Esophagus squamous epithelium (tissue), 5 donors: ENCODE data around the gene MINDY2. TPM values are rescaled to one million over a fixed set of nuclear protein-coding genes. Genes with fewer than 3 reads are reported as not detected.

ENCODE experiments used
- DNase-seq: peaks from one replicate; lab custom pipeline; 2025; lab: John Stamatoyannopoulos, UW
- H3K27ac ChIP-seq, 4 donors: fragments of 200-600 bp; sonication (generic); one replicate each; pipeline ENCODE4 v1.5.1; 2016 to 2019; ENCODE audit warnings: mild to moderate bottlenecking in 1 of 4
- H3K27me3 ChIP-seq, 4 donors: fragments of 200-600 bp; sonication (generic); 1 replicate in 3 of 4; 2 replicates in 1 of 4; pipeline versions ENCODE4 v1.5.1 to v1.6.0; 2017 to 2021; ENCODE audit warnings: antibody characterized with exemption in 1 of 4
- H3K36me3 ChIP-seq, 3 donors: fragments of 200-600 bp; sonication (generic); one replicate each; pipeline ENCODE4 v1.5.1; 2016 to 2019
- H3K4me1 ChIP-seq, 3 donors: fragments of 200-600 bp; sonication (generic); one replicate each; pipeline ENCODE4 v1.5.1; 2017 to 2019
- H3K4me3 ChIP-seq, 4 donors: fragments of 200-600 bp; sonication (generic); 1 replicate in 3 of 4; 2 replicates in 1 of 4; pipeline ENCODE4 v1.5.1; 2016 to 2019; ENCODE audit warnings: mild to moderate bottlenecking in 2 of 4, moderate library complexity in 1 of 4
- H3K9me3 ChIP-seq, 3 donors: fragments of 200-600 bp; sonication (generic); one replicate each; pipeline ENCODE4 v1.5.1; 2016 to 2019
- CTCF ChIP-seq, 6 experiments: fragments of 450-650 bp in 4 of 6; fragments of 200-600 bp in 2 of 6; sonication (generic) in 2 of 6; IDR thresholded peaks; one replicate each; pipeline ENCODE4 v1.5.1; 2016 to 2019; ENCODE audit warnings: antibody characterized with exemption in 6 of 6, mild to moderate bottlenecking in 4 of 6, moderate library complexity in 4 of 6
- POLR2A ChIP-seq, 4 donors: fragments of 450-650 bp; IDR thresholded peaks; one replicate each; pipeline ENCODE4 v1.6.1; 2017; ENCODE audit warnings: antibody characterized with exemption in 4 of 4, mild to moderate bottlenecking in 4 of 4, moderate library complexity in 3 of 4
- WGBS, 2 donors: methylation state at CpG; one replicate each; pipeline ENCODE4 v1.1.5; 2018; 5-methylcytosine and 5-hydroxymethylcytosine counted together
- intact Hi-C: fragments of 100-400 bp; cut with DNase I; formaldehyde crosslinking; loops from one replicate; pipeline ENCODE4 v1.15.0; 2022
- total RNA-seq, 4 donors: library from RNA; depleted of rRNA; stranded (reverse); fragments of >200 nt; gene quantifications; one replicate each; pipeline ENCODE4 v1.1.0, GENCODE V29; 2016
- donor health status: DM: yes; HTN: yes; CAD: no.

Gene MINDY2
- total RNA-seq, 4 donors from 2014 or later, result 9.1 to 17.0 (median 13.9) TPM

GRCh38 chr15:58740436-58740835 lies 30.7 kb upstream of the MINDY2 start:
- DNase-seq, result no peak
- TF ChIP-seq CTCF (IDR thresholded peaks at IDR 0.05) (no peak), POLR2A (IDR thresholded peaks at IDR 0.05) (no peak)
- 80 to 89% methylated on average over 4 of the region's 4 CpGs for WGBS, 2 donors
- H3K36me3 ChIP-seq, result no peaks in the 10 kb centered on the region
- intact Hi-C loops, result no loop called here
- H3K4me1 ChIP-seq, result peaks cover 0 to 77% (median 14%) of the 10 kb centered on the region in 3 donors
- H3K9me3 ChIP-seq, result no peaks in the 10 kb centered on the region
- no peak overlapping the region for H3K4me3 ChIP-seq
- H3K27me3 ChIP-seq, result no peaks in the 10 kb centered on the region
- H3K27ac ChIP-seq, result no peak overlapping the region

- no peaks in the 10 kb centered on the region for H3K27me3 ChIP-seq
- H3K9me3 ChIP-seq, result no peaks in the 10 kb centered on the region
- WGBS, 2 donors, result 70 to 87% methylated on average over 2 of the region's 2 CpGs
- intact Hi-C loops, result no loop called here
- TF ChIP-seq POLR2A (IDR thresholded peaks at IDR 0.05), result no peak
- no peak for TF ChIP-seq CTCF (IDR thresholded peaks at IDR 0.05)
- no peak for DNase-seq
- H3K27ac ChIP-seq, result no peak overlapping the region
- H3K4me1 ChIP-seq, result peaks cover 0 to 79% (median 20%) of the 10 kb centered on the region in 3 donors
- H3K4me3 ChIP-seq, result no peak overlapping the region
- no peaks in the 10 kb centered on the region for H3K36me3 ChIP-seq
These were observed 30.1 kb upstream of the MINDY2 start for GRCh38 chr15:58741032-58741431.

GRCh38 chr15:58742022-58742813 lies 28.9 kb upstream of the MINDY2 start:
- Histone ChIP-seq H3K4me1 (peaks cover 0 to 79% (median 31%) of the 10 kb centered on the region in 3 donors), H3K36me3 (no peaks in the 10 kb centered on the region), H3K27ac (no peak overlapping the region), H3K27me3 (no peaks in the 10 kb centered on the region), H3K4me3 (no peak overlapping the region), H3K9me3 (no peaks in the 10 kb centered on the region)
- TF ChIP-seq CTCF (IDR thresholded peaks at IDR 0.05) (no peak), POLR2A (IDR thresholded peaks at IDR 0.05) (no peak)
- intact Hi-C loops, result no loop called here
- 77 to 84% methylated on average over 8 of the region's 8 CpGs for WGBS, 2 donors
- DNase-seq, result no peak

- TF ChIP-seq CTCF (IDR thresholded peaks at IDR 0.05) (no peak), POLR2A (IDR thresholded peaks at IDR 0.05) (no peak)
- Histone ChIP-seq H3K4me3 (no peak overlapping the region), H3K27me3 (no peaks in the 10 kb centered on the region), H3K27ac (no peak overlapping the region), H3K36me3 (no peaks in the 10 kb centered on the region), H3K9me3 (no peaks in the 10 kb centered on the region), H3K4me1 (peaks cover 0 to 79% (median 29%) of the 10 kb centered on the region in 3 donors)
- WGBS, 2 donors, result 94 to 95% methylated on average over 5 of the region's 5 CpGs
- intact Hi-C loops, result no loop called here
- no peak for DNase-seq
These were observed 28.1 kb upstream of the MINDY2 start for GRCh38 chr15:58742819-58743502.

GRCh38 chr15:58746174-58746573 lies 24.9 kb upstream of the MINDY2 start:
- WGBS, 2 donors, result 80 to 100% methylated on average over 1 of the region's 1 CpG
- intact Hi-C loops, result no loop called here
- H3K36me3 ChIP-seq, result no peaks in the 10 kb centered on the region
- TF ChIP-seq POLR2A (IDR thresholded peaks at IDR 0.05), result no peak
- TF ChIP-seq CTCF (IDR thresholded peaks at IDR 0.05), result no peak
- no peaks in the 10 kb centered on the region for H3K9me3 ChIP-seq
- H3K4me3 ChIP-seq, result peak overlapping the region in 1 of 4 donors; percentile 34
- H3K27ac ChIP-seq, result no peak overlapping the region
- peaks cover 0 to 71% (median 28%) of the 10 kb centered on the region in 3 donors for H3K4me1 ChIP-seq
- no peak for DNase-seq
- no peaks in the 10 kb centered on the region for H3K27me3 ChIP-seq
